Measurements from ENCODE around the gene ZNF248.

- TF ChIP-seq ZBTB49 (CRISPR knock-in tag; IDR thresholded peaks at IDR 0.05; ENCODE audit: borderline replicate concordance) (no peak), SPI1 (IDR thresholded peaks at IDR 0.05; ENCODE audit: borderline replicate concordance, low read depth, low read length) (no peak), MAFK (IDR thresholded peaks at IDR 0.05; ENCODE audit: low read length) (peak; percentile 40; the same call in 1 of the 2 replicates), ATF3 (IDR thresholded peaks at IDR 0.05) (no peak), ATF3 (CRISPR knock-in tag; conservative IDR thresholded peaks at IDR 0.05) (no peak), NR4A1 (CRISPR knock-in tag; IDR thresholded peaks at IDR 0.05) (no peak), NR4A1 (tag; IDR thresholded peaks at IDR 0.05) (no peak), CTCF (IDR thresholded peaks at IDR 0.05 in 2 of 3, conservative IDR thresholded peaks at IDR 0.05 in 1 of 3; ENCODE audit: insufficient read depth in 2 of 3, low read depth in 1 of 3, low read length in 3 of 3) (no peak), NCOA2 (IDR thresholded peaks at IDR 0.05; ENCODE audit: partially characterized antibody in 2 of 2) (no peak), U2AF2 (optimal IDR thresholded peaks at IDR 0.05; ENCODE audit: low read depth, low read length) (no peak), USF1 (CRISPR knock-in tag; IDR thresholded peaks at IDR 0.05) (no peak), ZNF274 (IDR thresholded peaks at IDR 0.05; ENCODE audit: borderline replicate concordance, low read depth, low read length) (no peak), NFE2L1 (tag; IDR thresholded peaks at IDR 0.05; ENCODE audit: borderline replicate concordance, low read depth) (no peak), EP300 (IDR thresholded peaks at IDR 0.05; ENCODE audit: low read length) (no peak), POLR2AphosphoS5 (IDR thresholded peaks at IDR 0.05; ENCODE audit: control insufficient read depth, insufficient read depth, low read depth, low read length) (no peak), JUN (IDR thresholded peaks at IDR 0.05; ENCODE audit: borderline replicate concordance, low read depth, low read length) (no peak), JUN (CRISPR knock-in tag; IDR thresholded peaks at IDR 0.05; ENCODE audit: borderline replicate concordance) (no peak)
Measured at GRCh38 chr10:37885850-37886249, 28.4 kb upstream of the ZNF248 start.
